Mesothelial cell of epicardium (in vitro differentiated cells): ENCODE measurements around the gene SSC5D. TPM values are rescaled to one million over a fixed set of nuclear protein-coding genes. Genes with fewer than 3 reads are reported as not detected.

Experiments
- DNase-seq, 2 experiments: peaks; one replicate each; pipeline ENCODE4 v3.0.0; 2021; ENCODE audit warnings: low spot score in 2 of 2; ENCODE audit not compliant: unreplicated experiment in 2 of 2
- H3K27ac Mint-ChIP-seq: 2 replicates; pipeline ENCODE4 v1.8.0; 2021; ENCODE audit warnings: mixed read lengths
- H3K27me3 Mint-ChIP-seq: 2 replicates; pipeline ENCODE4 v1.8.0; 2021; ENCODE audit warnings: low read depth, mixed read lengths
- H3K36me3 Mint-ChIP-seq: 2 replicates; pipeline ENCODE4 v1.8.0; 2021; ENCODE audit warnings: mixed read lengths
- H3K4me1 Mint-ChIP-seq: 2 replicates; pipeline ENCODE4 v1.8.0; 2021; ENCODE audit warnings: mixed read lengths
- H3K4me3 Mint-ChIP-seq: 2 replicates; pipeline ENCODE4 v1.8.0; 2021; ENCODE audit warnings: mild to moderate bottlenecking, moderate library complexity, mixed read lengths
- H3K9me3 Mint-ChIP-seq: 2 replicates; pipeline ENCODE4 v1.8.0; 2021; ENCODE audit warnings: mixed read lengths
- total RNA-seq: library from RNA; stranded (reverse); gene quantifications from 3 replicates; pipeline ENCODE4 v1.2.1, GENCODE V29; 2021
- TF ChIP-seq, protein P1 (sequence below): fragments of 200-600 bp; sonication (generic); IDR thresholded peaks from one replicate; pipeline ENCODE4 v1.5.0; 2021; ENCODE audit warnings: antibody characterized with exemption; ENCODE audit not compliant: unreplicated experiment

SSC5D gene
- total RNA-seq, 1 donor from 2014 or later, result 7.0 TPM

DNA sequence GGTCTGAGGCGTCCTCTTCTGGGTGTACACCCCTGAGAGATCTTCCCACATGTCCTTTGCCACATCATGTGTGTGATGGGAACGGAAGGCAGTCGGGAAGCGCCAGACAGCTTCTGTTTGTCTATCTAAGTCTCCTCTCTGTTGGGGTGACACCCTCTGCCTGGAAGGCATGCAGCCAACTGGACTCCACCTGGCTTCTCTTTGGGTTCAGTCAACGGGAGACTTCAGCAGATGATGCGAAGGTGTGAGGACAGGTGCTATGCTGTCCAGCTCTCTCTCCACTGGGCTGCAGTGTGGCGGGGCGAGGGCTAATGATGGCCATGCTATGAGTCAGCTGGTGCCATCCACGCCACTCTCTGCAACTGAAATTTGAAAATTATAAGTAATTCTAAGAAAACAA, 71.4 kb downstream of the SSC5D start:
- peaks cover 2% of the 10 kb centered on the region for H3K27me3 Mint-ChIP-seq
- no peak for DNase-seq
- no peak overlapping the region for H3K27ac Mint-ChIP-seq
- H3K4me1 Mint-ChIP-seq, result peaks cover 7% of the 10 kb centered on the region
- TF ChIP-seq, protein P1, sequence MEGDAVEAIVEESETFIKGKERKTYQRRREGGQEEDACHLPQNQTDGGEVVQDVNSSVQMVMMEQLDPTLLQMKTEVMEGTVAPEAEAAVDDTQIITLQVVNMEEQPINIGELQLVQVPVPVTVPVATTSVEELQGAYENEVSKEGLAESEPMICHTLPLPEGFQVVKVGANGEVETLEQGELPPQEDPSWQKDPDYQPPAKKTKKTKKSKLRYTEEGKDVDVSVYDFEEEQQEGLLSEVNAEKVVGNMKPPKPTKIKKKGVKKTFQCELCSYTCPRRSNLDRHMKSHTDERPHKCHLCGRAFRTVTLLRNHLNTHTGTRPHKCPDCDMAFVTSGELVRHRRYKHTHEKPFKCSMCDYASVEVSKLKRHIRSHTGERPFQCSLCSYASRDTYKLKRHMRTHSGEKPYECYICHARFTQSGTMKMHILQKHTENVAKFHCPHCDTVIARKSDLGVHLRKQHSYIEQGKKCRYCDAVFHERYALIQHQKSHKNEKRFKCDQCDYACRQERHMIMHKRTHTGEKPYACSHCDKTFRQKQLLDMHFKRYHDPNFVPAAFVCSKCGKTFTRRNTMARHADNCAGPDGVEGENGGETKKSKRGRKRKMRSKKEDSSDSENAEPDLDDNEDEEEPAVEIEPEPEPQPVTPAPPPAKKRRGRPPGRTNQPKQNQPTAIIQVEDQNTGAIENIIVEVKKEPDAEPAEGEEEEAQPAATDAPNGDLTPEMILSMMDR, result no peak
- H3K36me3 Mint-ChIP-seq, result no peaks in the 10 kb centered on the region
- no peak overlapping the region for H3K4me3 Mint-ChIP-seq
- H3K9me3 Mint-ChIP-seq, result peaks cover 3% of the 10 kb centered on the region

DNA sequence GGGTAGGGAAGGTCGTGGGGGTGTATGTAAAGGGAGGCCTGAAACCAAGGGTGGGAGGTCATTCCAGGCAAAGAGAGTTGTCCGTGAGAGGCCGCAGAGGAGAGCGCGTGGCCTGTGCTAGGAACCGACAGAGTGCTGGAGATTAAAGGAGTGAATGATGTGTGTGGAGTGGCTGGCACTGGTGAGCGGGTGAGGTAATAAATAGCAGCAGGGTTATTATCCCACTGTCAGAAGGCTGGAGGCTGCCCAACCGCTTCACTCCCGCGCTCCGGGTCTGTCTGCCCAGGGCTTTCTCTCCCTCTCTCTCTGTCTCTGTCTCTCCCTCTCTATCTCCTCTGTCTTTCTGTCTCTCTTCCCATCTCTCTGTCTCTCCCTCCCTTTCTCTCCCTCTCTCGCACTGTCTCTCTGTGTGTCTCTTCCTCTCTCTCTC, 75.0 kb downstream of the SSC5D start:
- Mint-ChIP-seq H3K27me3 (peaks cover 8% of the 10 kb centered on the region), H3K4me1 (peaks cover 7% of the 10 kb centered on the region), H3K9me3 (peaks cover 3% of the 10 kb centered on the region), H3K4me3 (no peak overlapping the region), H3K36me3 (no peaks in the 10 kb centered on the region), H3K27ac (peak overlapping the region; percentile 88)
- TF ChIP-seq, protein P1, result no peak
- no peak for DNase-seq

DNA sequence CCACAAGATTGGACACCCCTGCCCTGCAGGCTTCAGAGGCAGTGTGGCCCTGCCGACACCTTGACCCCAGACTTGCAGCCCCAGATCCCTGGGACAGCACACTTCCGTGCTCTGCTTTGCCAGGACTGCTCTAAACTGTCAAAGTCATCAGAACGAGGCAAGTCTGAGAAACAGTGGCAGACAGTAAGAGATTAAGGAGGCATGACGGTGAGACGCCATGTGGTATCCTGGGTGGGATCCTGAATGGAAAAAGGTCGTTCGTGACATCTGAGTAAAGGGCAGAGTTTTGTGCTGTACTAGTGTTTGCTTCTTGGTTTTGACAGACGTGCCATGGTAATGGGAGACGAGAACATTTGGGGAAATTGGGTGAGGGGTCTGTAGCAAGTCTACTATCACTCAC, 78.6 kb downstream of the SSC5D start:
- Mint-ChIP-seq H3K36me3 (no peaks in the 10 kb centered on the region), H3K27ac (no peak overlapping the region), H3K27me3 (peaks cover 6% of the 10 kb centered on the region), H3K4me1 (peaks cover 7% of the 10 kb centered on the region), H3K9me3 (no peaks in the 10 kb centered on the region), H3K4me3 (no peak overlapping the region)
- no peak for DNase-seq
- TF ChIP-seq, protein P1, result no peak

DNA sequence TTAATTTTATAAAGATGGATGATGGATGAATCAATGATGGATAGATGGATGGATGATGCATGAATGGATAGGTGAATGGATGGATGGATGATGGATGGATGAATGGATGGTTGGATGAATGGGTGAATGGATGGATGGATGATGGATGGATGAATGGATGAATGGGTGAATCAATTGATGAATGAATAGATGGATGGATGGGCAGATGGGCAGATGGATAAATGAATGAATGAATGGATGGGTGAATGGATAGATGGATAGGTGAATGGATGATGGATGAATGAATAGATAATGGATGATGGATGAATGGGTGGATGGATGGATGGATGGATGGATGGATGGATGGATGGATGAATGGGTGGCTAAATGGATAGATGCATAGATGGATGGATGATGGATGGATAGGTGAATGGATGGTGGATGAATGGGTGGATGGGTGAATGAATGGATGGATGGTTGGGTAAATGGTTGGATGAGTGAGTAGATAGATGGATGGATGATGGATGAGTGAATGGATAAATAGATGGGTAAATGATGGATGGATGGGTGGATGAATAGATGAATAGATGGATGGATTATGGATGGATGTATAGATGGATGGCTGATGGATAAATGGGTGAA, 79.6 kb downstream of the SSC5D start:
- DNase-seq, result no peak
- Mint-ChIP-seq H3K9me3 (no peaks in the 10 kb centered on the region), H3K4me1 (peaks cover 7% of the 10 kb centered on the region), H3K4me3 (no peak overlapping the region), H3K36me3 (no peaks in the 10 kb centered on the region), H3K27ac (no peak overlapping the region), H3K27me3 (peaks cover 6% of the 10 kb centered on the region)
- TF ChIP-seq, protein P1, result no peak

Other genes starting within 250 kb of the SSC5D start
- gene PPP6R1, start 229.4 kb upstream of the SSC5D start, total RNA-seq, result 70.1 to 73.0 TPM (median 71.5 TPM) in 3 replicates
- 28.9 to 30.4 TPM (median 29.1 TPM) in 3 replicates for gene HSPBP1, start 208.3 kb upstream of the SSC5D start, total RNA-seq
- gene BRSK1, start 204.4 kb upstream of the SSC5D start, total RNA-seq, result 38.5 to 46.0 TPM (median 43.4 TPM) in 3 replicates
- gene TMEM150B, start 163.1 kb upstream of the SSC5D start, total RNA-seq, result not detected in 3 replicates
- 51.3 to 54.0 TPM (median 51.9 TPM) in 3 replicates for gene KMT5C, start 148.6 kb upstream of the SSC5D start, total RNA-seq
- gene COX6B2, start 133.7 kb upstream of the SSC5D start, total RNA-seq, result 7.3 to 11.5 TPM (median 7.3 TPM) in 3 replicates
- gene GARIN5B, start 125.2 kb upstream of the SSC5D start, total RNA-seq, result 0.13 to 0.34 TPM (median 0.27 TPM) in 3 replicates
- gene IL11, start 118.0 kb upstream of the SSC5D start, total RNA-seq, result 10.0 to 12.9 TPM (median 11.6 TPM) in 3 replicates
- 2.2 to 2.4 TPM (median 2.4 TPM) in 3 replicates for gene TMEM190, start 111.6 kb upstream of the SSC5D start, total RNA-seq
- 2.3 to 2.9 TPM (median 2.3 TPM) in 3 replicates for gene TMEM238, start 104.1 kb upstream of the SSC5D start, total RNA-seq
- 1,773 to 1,819 TPM (median 1,790 TPM) in 3 replicates for gene RPL28, start 102.5 kb upstream of the SSC5D start, total RNA-seq
- 65.3 to 77.0 TPM (median 73.2 TPM) in 3 replicates for gene UBE2S, start 80.6 kb upstream of the SSC5D start, total RNA-seq
- gene SHISA7, start 45.1 kb upstream of the SSC5D start, total RNA-seq, result 0.04 TPM in 1 of 3 replicates, not detected in the others
- 35.0 to 39.2 TPM (median 38.6 TPM) in 3 replicates for gene ISOC2, start 26.8 kb upstream of the SSC5D start, total RNA-seq
- gene C19orf85, start 23.7 kb upstream of the SSC5D start, total RNA-seq, result not detected in 3 replicates
- 19.0 to 23.1 TPM (median 22.0 TPM) in 3 replicates for gene ZNF628, start 11.8 kb upstream of the SSC5D start, total RNA-seq
- 52.6 to 54.4 TPM (median 53.1 TPM) in 3 replicates for gene NAT14, start 3.2 kb upstream of the SSC5D start, total RNA-seq
- 0.33 to 0.97 TPM (median 0.56 TPM) in 3 replicates for gene SBK2, start 48.7 kb downstream of the SSC5D start, total RNA-seq
- 0.25 TPM in 1 of 3 replicates, not detected in the others for gene SBK3, start 57.1 kb downstream of the SSC5D start, total RNA-seq
- 35.0 to 35.2 TPM (median 35.1 TPM) in 3 replicates for gene ZNF579, start 92.4 kb downstream of the SSC5D start, total RNA-seq
- gene FIZ1, start 111.1 kb downstream of the SSC5D start, total RNA-seq, result 31.3 to 31.7 TPM (median 31.6 TPM) in 3 replicates
- gene ZNF524, start 111.9 kb downstream of the SSC5D start, total RNA-seq, result 5.3 to 7.4 TPM (median 5.7 TPM) in 3 replicates
- gene ZNF865, start 117.2 kb downstream of the SSC5D start, total RNA-seq, result 18.7 to 21.4 TPM (median 21.2 TPM) in 3 replicates
- 12.8 to 13.7 TPM (median 12.9 TPM) in 3 replicates for gene ZNF784, start 136.1 kb downstream of the SSC5D start, total RNA-seq
- 49.6 to 53.9 TPM (median 50.9 TPM) in 3 replicates for gene ZNF580, start 152.6 kb downstream of the SSC5D start, total RNA-seq
- gene ZNF581, start 155.2 kb downstream of the SSC5D start, total RNA-seq, result 42.6 to 47.0 TPM (median 46.9 TPM) in 3 replicates
- 20.8 to 24.0 TPM (median 23.6 TPM) in 3 replicates for gene CCDC106, start 159.8 kb downstream of the SSC5D start, total RNA-seq
- 226 to 245 TPM (median 230 TPM) in 3 replicates for gene U2AF2, start 166.6 kb downstream of the SSC5D start, total RNA-seq
- 99.6 to 104 TPM (median 102 TPM) in 3 replicates for gene EPN1, start 186.8 kb downstream of the SSC5D start, total RNA-seq
- gene NLRP9, start 250.0 kb downstream of the SSC5D start, total RNA-seq, result not detected in 3 replicates